ENCODE results near the gene TP53INP2.
A peak's percentile ranks its signal among the peaks of the same experiment; 100 is the strongest.

The TP53INP2 gene

GRCh38 chr20:34689486-34689885 is 14.7 kb upstream of the TP53INP2 start:
- Mint-ChIP-seq H3K27me3 (peaks cover 0 to 6% of the 10 kb centered on the region in 2 donors), H3K4me3 (no peak overlapping the region), H3K9me3 (no peaks in the 10 kb centered on the region), H3K36me3 (ENCODE audit: insufficient read depth) (no peaks in the 10 kb centered on the region), H3K4me1 (ENCODE audit: low read depth in 2 of 2) (no peaks in the 10 kb centered on the region), H3K27ac (no peak overlapping the region)
- no peak for DNase-seq
- no peak for ATAC-seq (replicated peaks)

DNA sequence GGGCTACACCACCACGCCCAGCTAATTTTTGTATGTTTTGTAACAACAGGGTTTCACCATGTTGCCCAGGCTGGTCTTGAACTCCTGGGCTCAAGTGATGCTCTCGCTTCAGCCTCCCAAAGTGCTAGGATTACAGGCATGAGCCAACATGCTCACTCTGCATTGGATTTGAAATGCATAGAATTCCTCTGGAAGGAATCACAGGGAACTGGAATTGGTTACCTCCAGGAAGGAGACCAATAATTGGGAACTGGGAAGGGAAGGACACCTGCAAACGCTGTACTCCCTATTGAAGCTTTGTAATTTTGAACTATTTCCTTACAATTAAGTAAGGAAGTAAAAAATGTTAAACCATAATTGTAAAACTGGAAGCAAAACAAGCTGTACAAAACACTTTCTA is 12.3 kb upstream of the TP53INP2 start:
- Mint-ChIP-seq H3K27me3 (peaks cover 4 to 6% of the 10 kb centered on the region in 2 donors), H3K4me3 (no peak overlapping the region), H3K4me1 (ENCODE audit: low read depth in 2 of 2) (no peaks in the 10 kb centered on the region), H3K9me3 (no peaks in the 10 kb centered on the region), H3K27ac (no peak overlapping the region), H3K36me3 (ENCODE audit: insufficient read depth) (peaks cover 3% of the 10 kb centered on the region)
- DNase-seq (no peak), ATAC-seq (replicated peaks) (no peak)

- Mint-ChIP-seq H3K4me1 (ENCODE audit: low read depth in 2 of 2) (no peaks in the 10 kb centered on the region), H3K36me3 (ENCODE audit: insufficient read depth) (peaks cover 8% of the 10 kb centered on the region), H3K27me3 (peaks cover 4 to 6% of the 10 kb centered on the region in 2 donors), H3K27ac (no peak overlapping the region), H3K9me3 (no peaks in the 10 kb centered on the region), H3K4me3 (no peak overlapping the region)
- ATAC-seq (replicated peaks) (no peak), DNase-seq (no peak)
These were observed 10.7 kb upstream of the TP53INP2 start for GRCh38 chr20:34693414-34693813.

DNA sequence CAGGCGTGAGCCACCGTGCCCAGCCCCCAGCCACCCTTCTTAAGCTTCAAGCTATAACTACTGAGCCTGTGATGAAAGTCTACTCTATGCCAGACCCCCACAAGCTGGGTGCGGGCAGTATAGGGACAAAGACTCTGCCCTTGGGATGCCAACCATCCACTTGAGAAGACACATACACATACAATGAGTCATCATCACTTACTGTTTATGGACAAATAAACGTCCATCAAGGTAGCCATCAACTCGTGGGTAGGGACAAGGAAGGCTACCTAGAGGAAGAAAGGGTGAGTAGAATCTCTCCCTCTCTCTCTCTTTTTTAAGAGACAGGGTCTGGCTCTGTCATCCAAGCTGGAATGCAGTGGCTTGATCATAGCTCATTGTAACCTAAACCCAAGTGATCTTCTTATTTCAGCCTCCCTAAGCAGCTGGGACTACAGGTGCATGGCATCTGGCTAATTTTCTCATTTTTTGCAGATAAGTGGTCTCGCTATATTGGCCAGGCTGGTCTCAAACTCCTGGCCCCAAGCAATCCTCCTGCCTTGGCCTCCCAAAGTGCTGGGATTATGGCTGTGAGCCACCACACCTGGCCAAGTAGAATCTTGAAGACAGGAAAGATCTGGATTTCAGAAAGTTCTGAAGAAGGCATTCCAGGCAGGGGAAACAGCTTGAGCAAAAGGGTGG is 2.6 kb upstream of the TP53INP2 start:
- no peak overlapping the region for H3K4me3 Mint-ChIP-seq
- H3K27me3 Mint-ChIP-seq = no peaks in the 10 kb centered on the region
- peaks cover 49% of the 10 kb centered on the region for H3K36me3 Mint-ChIP-seq (ENCODE audit: insufficient read depth)
- H3K4me1 Mint-ChIP-seq (ENCODE audit: low read depth in 2 of 2) = peaks cover 15 to 18% of the 10 kb centered on the region in 2 donors
- H3K9me3 Mint-ChIP-seq = no peaks in the 10 kb centered on the region
- ATAC-seq (replicated peaks) = no peak
- no peak overlapping the region for H3K27ac Mint-ChIP-seq
- DNase-seq = no peak

- Mint-ChIP-seq H3K27me3 (no peaks in the 10 kb centered on the region), H3K36me3 (ENCODE audit: insufficient read depth) (peaks cover 57% of the 10 kb centered on the region), H3K27ac (peak overlapping the region; percentile 96 to 100), H3K4me3 (peak overlapping the region; percentile 88 to 99), H3K4me1 (ENCODE audit: low read depth in 2 of 2) (peaks cover 15 to 18% of the 10 kb centered on the region in 2 donors), H3K9me3 (no peaks in the 10 kb centered on the region)
- no peak for DNase-seq
- ATAC-seq (replicated peaks) = no peak
These were observed 1.1 kb upstream of the TP53INP2 start for GRCh38 chr20:34703061-34703423.

- Mint-ChIP-seq H3K4me1 (ENCODE audit: low read depth in 2 of 2) (peaks cover 21% of the 10 kb centered on the region in 2 donors), H3K27me3 (no peaks in the 10 kb centered on the region), H3K9me3 (no peaks in the 10 kb centered on the region), H3K27ac (peak overlapping the region; percentile 96 to 100), H3K4me3 (peak overlapping the region; percentile 88 to 99), H3K36me3 (ENCODE audit: insufficient read depth) (peaks cover 63% of the 10 kb centered on the region)
- ATAC-seq (replicated peaks) = no peak
- peak in 2 of 3 experiments; percentile 23 to 43 for DNase-seq
These were observed 544 bp upstream of the TP53INP2 start for GRCh38 chr20:34703424-34704176.

DNA sequence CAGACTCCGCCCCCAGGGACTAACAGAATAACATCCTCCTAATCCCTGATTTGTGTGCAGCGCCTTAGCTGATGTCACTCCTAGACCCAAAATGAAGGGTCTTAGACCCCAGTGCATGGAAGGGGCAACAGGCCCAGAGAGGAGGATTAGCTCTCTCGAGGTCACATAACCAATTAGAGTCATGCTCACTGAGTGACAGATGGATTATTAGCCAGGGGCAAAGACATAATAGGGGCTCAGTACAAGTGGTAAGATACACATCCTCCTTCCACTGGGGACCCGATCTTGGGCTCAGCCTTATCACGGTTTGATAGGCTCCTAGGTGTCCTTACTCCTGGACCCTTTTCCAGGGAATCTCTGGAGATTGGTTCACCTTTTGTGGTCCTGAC is 858 bp downstream of the TP53INP2 start:
- Mint-ChIP-seq H3K27ac (peak overlapping the region; percentile 96 to 100), H3K36me3 (ENCODE audit: insufficient read depth) (peaks cover 76% of the 10 kb centered on the region), H3K4me1 (ENCODE audit: low read depth in 2 of 2) (peaks cover 22 to 24% of the 10 kb centered on the region in 2 donors), H3K27me3 (no peaks in the 10 kb centered on the region), H3K4me3 (peak overlapping the region; percentile 88 to 99), H3K9me3 (no peaks in the 10 kb centered on the region)
- no peak for ATAC-seq (replicated peaks)
- no peak for DNase-seq

- H3K4me1 Mint-ChIP-seq (ENCODE audit: low read depth in 2 of 2) = peaks cover 27 to 30% of the 10 kb centered on the region in 2 donors
- no peaks in the 10 kb centered on the region for H3K27me3 Mint-ChIP-seq
- no peak for ATAC-seq (replicated peaks)
- H3K36me3 Mint-ChIP-seq (ENCODE audit: insufficient read depth) = peaks cover 83% of the 10 kb centered on the region
- peak overlapping the region in 1 of 2 donors; percentile 99 for H3K4me3 Mint-ChIP-seq
- H3K9me3 Mint-ChIP-seq = no peaks in the 10 kb centered on the region
- peak overlapping the region; percentile 96 to 100 for H3K27ac Mint-ChIP-seq
- DNase-seq = no peak
These were observed 1.5 kb downstream of the TP53INP2 start for GRCh38 chr20:34705397-34706301.

DNA sequence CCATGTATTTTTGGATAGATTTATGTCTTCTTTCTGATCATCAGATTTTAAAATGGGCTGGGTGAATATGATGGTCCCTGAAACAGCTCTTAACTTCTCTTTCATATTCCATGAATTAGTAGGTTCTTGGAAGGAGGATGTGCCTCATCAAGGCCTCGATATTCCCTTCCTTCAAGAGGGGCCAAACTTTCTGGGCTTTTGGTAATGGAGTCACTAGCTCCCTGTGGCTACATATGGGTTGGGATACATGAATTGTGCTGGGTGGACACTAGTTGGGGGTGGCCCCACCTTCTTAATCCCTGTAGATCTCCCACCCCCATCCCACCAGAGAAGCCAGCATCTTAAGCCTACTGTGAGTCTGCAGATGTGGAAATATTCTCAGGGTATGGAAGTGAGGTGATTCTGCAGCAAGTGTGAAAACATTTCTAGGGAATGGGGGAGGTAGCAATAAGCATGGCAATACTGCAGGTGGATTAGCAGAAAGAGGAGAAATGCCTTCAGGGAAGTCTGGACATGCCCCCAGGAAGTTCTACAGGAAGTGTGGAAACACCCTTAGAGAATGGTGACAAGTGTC is 2.2 kb downstream of the TP53INP2 start:
- Mint-ChIP-seq H3K36me3 (ENCODE audit: insufficient read depth) (peaks cover 87% of the 10 kb centered on the region), H3K9me3 (no peaks in the 10 kb centered on the region), H3K4me3 (peak overlapping the region in 1 of 2 donors; percentile 99), H3K27ac (peak overlapping the region; percentile 96 to 100), H3K4me1 (ENCODE audit: low read depth in 2 of 2) (peaks cover 29 to 31% of the 10 kb centered on the region in 2 donors), H3K27me3 (no peaks in the 10 kb centered on the region)
- no peak for DNase-seq
- ATAC-seq (replicated peaks) = no peak

DNA sequence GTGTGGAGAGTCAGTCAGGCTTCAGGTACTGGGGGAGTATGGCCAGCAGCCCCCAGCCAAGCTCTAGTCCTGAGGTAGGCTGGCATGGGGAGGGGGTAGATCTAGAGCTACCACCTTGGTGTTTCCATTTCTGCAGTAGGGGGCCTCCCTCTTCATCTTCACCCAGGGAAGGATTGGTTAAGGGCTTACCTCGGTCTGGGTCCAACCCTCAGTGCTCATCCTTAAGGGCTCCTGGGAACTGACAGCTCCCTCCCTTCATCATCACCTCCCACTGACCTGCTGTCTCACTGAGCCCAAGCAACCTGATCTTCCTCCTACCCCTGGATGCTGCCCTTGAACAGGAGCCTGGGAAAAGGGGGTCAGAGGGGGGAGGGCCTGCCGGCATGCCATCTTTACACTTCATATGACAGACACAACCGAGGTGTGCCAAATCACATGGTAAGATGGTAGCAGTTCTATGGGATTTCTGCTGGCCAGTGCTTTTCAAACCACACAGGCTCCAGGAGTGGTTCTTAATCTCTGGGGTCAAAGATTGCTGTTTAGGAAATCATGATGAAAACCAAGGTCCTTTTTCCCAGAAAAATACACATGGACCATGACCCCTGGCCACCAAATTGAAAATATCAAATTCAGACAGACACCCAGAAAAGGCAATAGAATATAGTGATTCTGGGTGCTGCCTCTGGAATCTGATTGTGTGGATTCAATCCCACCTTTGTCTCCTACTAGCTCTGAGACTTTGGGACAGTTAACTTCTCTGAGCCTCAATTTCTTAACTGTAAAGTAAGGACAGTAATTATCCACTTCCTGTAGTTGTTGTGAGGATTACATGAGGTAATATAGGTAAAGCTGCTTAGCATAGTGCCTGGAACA is 3.0 kb downstream of the TP53INP2 start:
- Mint-ChIP-seq H3K27me3 (no peaks in the 10 kb centered on the region), H3K4me3 (no peak overlapping the region), H3K27ac (peak overlapping the region in 1 of 2 donors; percentile 100), H3K9me3 (no peaks in the 10 kb centered on the region), H3K4me1 (ENCODE audit: low read depth in 2 of 2) (peaks cover 27 to 29% of the 10 kb centered on the region in 2 donors), H3K36me3 (ENCODE audit: insufficient read depth) (peaks cover 94% of the 10 kb centered on the region)
- ATAC-seq (replicated peaks) = no peak
- no peak for DNase-seq

GRCh38 chr20:34708621-34709043 is 4.5 kb downstream of the TP53INP2 start:
- H3K36me3 Mint-ChIP-seq (ENCODE audit: insufficient read depth) = peaks cover 96% of the 10 kb centered on the region
- H3K4me3 Mint-ChIP-seq = peak overlapping the region; percentile 74 to 86
- peak; percentile 35 to 48 (median 38) for DNase-seq
- H3K27me3 Mint-ChIP-seq = no peaks in the 10 kb centered on the region
- peaks cover 20 to 21% of the 10 kb centered on the region in 2 donors for H3K4me1 Mint-ChIP-seq (ENCODE audit: low read depth in 2 of 2)
- H3K9me3 Mint-ChIP-seq = no peaks in the 10 kb centered on the region
- H3K27ac Mint-ChIP-seq = peak overlapping the region; percentile 51 to 88
- ATAC-seq (replicated peaks) = no peak

DNA sequence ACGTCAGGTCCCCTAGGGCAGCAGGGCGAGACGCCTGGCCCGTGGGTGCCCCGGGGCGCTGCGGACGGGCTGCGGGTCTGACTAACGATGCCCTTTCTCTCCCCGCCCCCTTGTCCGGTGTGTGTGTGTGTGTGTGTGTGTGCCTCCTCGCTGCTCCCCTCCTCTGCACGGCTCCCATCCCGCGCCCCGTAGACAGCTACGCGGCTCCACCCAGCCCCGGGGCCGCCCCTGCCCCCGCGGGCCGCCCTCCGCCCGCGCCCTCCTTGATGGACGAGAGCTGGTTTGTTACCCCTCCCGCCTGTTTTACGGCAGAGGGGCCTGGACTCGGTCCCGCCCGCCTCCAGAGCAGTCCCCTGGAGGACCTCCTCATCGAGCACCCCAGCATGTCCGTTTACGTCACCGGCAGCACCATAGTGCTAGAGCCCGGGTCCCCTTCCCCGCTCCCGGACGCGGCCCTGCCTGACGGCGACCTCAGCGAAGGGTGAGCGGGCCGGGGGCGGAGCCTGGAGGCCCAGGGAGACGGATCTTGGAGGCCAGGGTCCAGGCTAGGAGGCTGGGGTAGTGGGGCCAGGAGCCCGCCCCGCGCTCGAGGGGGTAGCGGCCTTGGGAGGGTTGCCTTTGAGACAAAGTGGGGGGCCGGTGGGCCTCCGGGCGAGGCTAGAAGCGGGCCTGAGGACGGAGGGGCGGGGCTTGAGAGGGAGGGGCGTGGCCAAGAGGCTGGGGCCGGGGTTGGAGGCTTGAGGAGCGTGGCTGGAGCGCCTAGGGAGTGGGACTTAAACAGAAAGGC is 5.1 kb downstream of the TP53INP2 start:
- Mint-ChIP-seq H3K4me3 (peak overlapping the region; percentile 74 to 86), H3K4me1 (ENCODE audit: low read depth in 2 of 2) (peaks cover 20% of the 10 kb centered on the region in 2 donors)

More for the DNA sequence above, 5.1 kb downstream of the TP53INP2 start:
- DNase-seq (peak; percentile 79 to 83 (median 80)), ATAC-seq (replicated peaks) (peak; percentile 60)
- Mint-ChIP-seq H3K27ac (peak overlapping the region; percentile 51 to 88), H3K9me3 (no peaks in the 10 kb centered on the region), H3K36me3 (ENCODE audit: insufficient read depth) (peaks cover 96% of the 10 kb centered on the region), H3K27me3 (no peaks in the 10 kb centered on the region)
